Activated CD8-positive, alpha-beta memory T cell treated with anti-CD3 and anti-CD28 coated beads for 1 hour (primary cell): ENCODE results near the gene MMP24OS.
"Not testable (repeated sequence)": the region's sequence is repeated elsewhere in the genome, so short reads cannot be mapped to it uniquely, and the experiment has no call there.

Experiments
- DNase-seq, 2 donors: peaks; one replicate each; pipeline ENCODE4 v3.0.0-alpha.2; 2020; ENCODE audit warnings: low read depth in 1 of 2; ENCODE audit errors: extremely low read depth in 1 of 2

Gene MMP24OS

GRCh38 chr20:35276408-35276807 is 1.5 kb downstream of the MMP24OS start:
- DNase-seq = no peak

GRCh38 chr20:35275741-35276251 is 2.1 kb downstream of the MMP24OS start:
- no peak for DNase-seq

- DNase-seq = no peak
Observed at GRCh38 chr20:35274172-35275092, 3.5 kb downstream of the MMP24OS start.

GRCh38 chr20:35273449-35274171 is 4.3 kb downstream of the MMP24OS start:
- DNase-seq = no peak

- no peak for DNase-seq
Observed at GRCh38 chr20:35271904-35272303, 6.0 kb downstream of the MMP24OS start.

- no peak for DNase-seq
Observed at GRCh38 chr20:35271073-35271882, 6.6 kb downstream of the MMP24OS start.

- DNase-seq = no peak
Observed at GRCh38 chr20:35270021-35270902, 7.7 kb downstream of the MMP24OS start.

GRCh38 chr20:35269055-35269781 is 8.7 kb downstream of the MMP24OS start:
- no peak for DNase-seq

- no peak for DNase-seq
Observed at GRCh38 chr20:35267092-35267491, 10.8 kb downstream of the MMP24OS start.

GRCh38 chr20:35264755-35265154 is 13.2 kb downstream of the MMP24OS start:
- DNase-seq = no peak

- DNase-seq = no peak
Observed at GRCh38 chr20:35263532-35264341, 14.2 kb downstream of the MMP24OS start.

GRCh38 chr20:35262731-35263531 is 15.0 kb downstream of the MMP24OS start:
- not testable (repeated sequence) for DNase-seq

- DNase-seq = not testable (repeated sequence)
Observed at GRCh38 chr20:35262321-35262720, 15.6 kb downstream of the MMP24OS start.

- no peak for DNase-seq
Observed at GRCh38 chr20:35260426-35260825, 17.5 kb downstream of the MMP24OS start.

GRCh38 chr20:35257175-35257909 is 20.6 kb downstream of the MMP24OS start:
- no peak for DNase-seq

- DNase-seq = no peak
Observed at GRCh38 chr20:35254448-35254999, 23.4 kb downstream of the MMP24OS start.

GRCh38 chr20:35253010-35253409 is 24.9 kb downstream of the MMP24OS start:
- no peak for DNase-seq
